Mesendoderm (in vitro differentiated cells): ENCODE measurements around the gene HOXD10.

Experiments used
- DNase-seq: peaks from one replicate; pipeline ENCODE4 v3.0.0; 2013
- H2AK5ac ChIP-seq: 2 replicates; pipeline ENCODE4 v1.6.1; 2013; ENCODE audit warnings: low read length, inconsistent platforms
- H2BK120ac ChIP-seq: 2 replicates; pipeline ENCODE4 v1.6.1; 2013; ENCODE audit warnings: low read depth, mild to moderate bottlenecking, low read length, moderate library complexity, mixed read lengths
- H2BK15ac ChIP-seq: replicated peaks from 2 replicates; pipeline ENCODE4 v1.6.1; 2013; ENCODE audit warnings: low read depth, mild to moderate bottlenecking, moderate library complexity
- H2BK5ac ChIP-seq: 2 replicates; pipeline ENCODE4 v1.6.1; 2013; ENCODE audit warnings: low read length, inconsistent platforms
- H3K18ac ChIP-seq: 2 replicates; pipeline ENCODE4 v1.6.1; 2013; ENCODE audit warnings: mild to moderate bottlenecking, low read length, mixed read lengths
- H3K23ac ChIP-seq: one replicate; pipeline ENCODE4 v1.6.1; 2013; ENCODE audit warnings: low read length
- H3K27ac ChIP-seq: 2 replicates; pipeline ENCODE4 v1.5.1; 2013; ENCODE audit warnings: low read depth, mild to moderate bottlenecking, inconsistent platforms, low read length, moderate library complexity
- H3K27me3 ChIP-seq: 2 replicates; pipeline ENCODE4 v1.6.1; 2013; ENCODE audit warnings: low read length, control low read depth, mild to moderate bottlenecking, inconsistent platforms; ENCODE audit not compliant: insufficient read depth, poor library complexity
- H3K36me3 ChIP-seq: 2 replicates; pipeline ENCODE4 v1.6.1; 2013; ENCODE audit warnings: low read length, inconsistent platforms; ENCODE audit not compliant: control insufficient read depth, insufficient read depth
- H3K4ac ChIP-seq: one replicate; pipeline ENCODE4 v1.6.1; 2013; ENCODE audit warnings: low read depth, mild to moderate bottlenecking, low read length, moderate library complexity
- H3K4me1 ChIP-seq: 2 replicates; pipeline ENCODE4 v1.6.1; 2013; ENCODE audit warnings: low read depth, low read length, inconsistent platforms; ENCODE audit not compliant: control insufficient read depth
- H3K4me2 ChIP-seq: 2 replicates; pipeline ENCODE4 v1.6.1; 2013; ENCODE audit warnings: low read length
- H3K4me3 ChIP-seq: 2 replicates; pipeline ENCODE4 v1.5.1; 2013; ENCODE audit warnings: mild to moderate bottlenecking, low read length
- H3K56ac ChIP-seq: one replicate; pipeline ENCODE4 v1.6.1; 2013; ENCODE audit warnings: low read length
- H3K79me1 ChIP-seq: 2 replicates; pipeline ENCODE4 v1.6.1; 2013; ENCODE audit warnings: low read length, inconsistent platforms
- H3K79me2 ChIP-seq: 2 replicates; pipeline ENCODE4 v1.6.1; 2013; ENCODE audit warnings: mild to moderate bottlenecking, low read length; ENCODE audit not compliant: control insufficient read depth, insufficient read depth
- H3K9ac ChIP-seq: 2 replicates; pipeline ENCODE4 v1.6.1; 2013; ENCODE audit warnings: low read length, inconsistent platforms
- H4K5ac ChIP-seq: one replicate; pipeline ENCODE4 v1.6.1; 2013; ENCODE audit warnings: low read length
- H4K8ac ChIP-seq: one replicate; pipeline ENCODE4 v1.6.1; 2013; ENCODE audit warnings: low read depth, mild to moderate bottlenecking, control low read depth, low read length, moderate library complexity
- WGBS: extraction: QIAGEN DNeasy Blood & Tissue Kit; methylation state at CpG from one replicate; pipeline ENCODE4 v1.1.7; 2013; ENCODE audit warnings: low lambda C conversion rate, missing lambda C conversion rate; ENCODE audit not compliant: insufficient coverage; ENCODE audit errors: extremely low coverage; 5-methylcytosine and 5-hydroxymethylcytosine counted together

Gene HOXD10

DNA sequence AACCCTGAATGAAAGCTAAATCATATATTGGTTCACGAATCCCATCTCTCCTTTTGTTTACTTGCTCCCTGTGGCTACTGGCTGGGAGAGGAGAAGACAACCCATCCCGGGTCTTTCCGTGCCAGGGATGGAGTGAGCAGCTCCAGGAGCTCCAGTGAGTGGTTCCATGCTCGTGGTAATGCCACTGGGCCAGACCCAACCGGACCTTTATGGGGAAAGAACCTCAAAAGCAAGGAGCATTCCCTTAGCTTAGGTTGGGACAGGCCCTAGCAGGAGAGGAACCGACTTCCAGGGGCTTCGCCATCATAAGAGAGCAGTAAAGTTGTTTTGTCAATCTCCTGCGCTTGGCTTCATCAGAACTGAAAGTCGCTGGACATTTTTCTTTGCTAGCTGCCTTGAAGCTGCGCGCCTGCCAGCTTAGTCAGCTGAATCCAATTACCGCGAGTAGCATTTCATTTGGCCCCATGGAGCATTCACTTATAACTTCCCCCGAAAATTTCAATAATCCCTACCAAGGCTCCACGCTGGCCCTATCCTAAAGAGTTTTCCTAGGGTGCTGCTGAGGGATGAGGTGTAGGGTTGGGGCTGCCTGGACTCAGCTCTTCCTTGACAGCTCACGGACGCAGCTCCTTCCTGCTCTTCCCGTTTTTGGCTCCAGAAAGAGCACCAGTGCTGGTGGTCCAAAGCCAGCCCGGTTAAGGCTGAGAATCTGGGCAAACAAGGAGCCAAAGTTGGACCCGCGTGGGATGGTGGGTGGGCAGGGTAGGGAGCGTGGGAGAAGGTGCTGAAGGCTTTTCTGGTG is 45.4 kb downstream of the HOXD10 start:
- WGBS = no CpG with 5 or more reads among the region's 22 CpGs
- H3K4me3 ChIP-seq = no peak overlapping the region
- H2BK5ac ChIP-seq = no peak overlapping the region
- H3K56ac ChIP-seq = no peak overlapping the region
- H3K4me1 ChIP-seq = peaks cover 3% of the 10 kb centered on the region
- no peak overlapping the region for H3K18ac ChIP-seq
- H3K79me2 ChIP-seq = no peaks in the 10 kb centered on the region
- no peak for DNase-seq
- no peak overlapping the region for H2BK120ac ChIP-seq
- no peak overlapping the region for H2BK15ac ChIP-seq
- no peak overlapping the region for H4K8ac ChIP-seq
- H3K36me3 ChIP-seq = no peaks in the 10 kb centered on the region
- H3K23ac ChIP-seq = no peak overlapping the region
- H3K9ac ChIP-seq = no peak overlapping the region
- H3K4ac ChIP-seq = no peak overlapping the region
- peaks cover 90% of the 10 kb centered on the region for H3K27me3 ChIP-seq
- no peak overlapping the region for H4K5ac ChIP-seq
- H2AK5ac ChIP-seq = no peak overlapping the region
- no peak overlapping the region for H3K27ac ChIP-seq
- H3K4me2 ChIP-seq = no peak overlapping the region
- no peaks in the 10 kb centered on the region for H3K79me1 ChIP-seq

- no peak overlapping the region for H3K56ac ChIP-seq
- no peak overlapping the region for H3K23ac ChIP-seq
- no peak overlapping the region for H2AK5ac ChIP-seq
- H3K4ac ChIP-seq = no peak overlapping the region
- H3K27ac ChIP-seq = no peak overlapping the region
- H3K9ac ChIP-seq = no peak overlapping the region
- DNase-seq = no peak
- H2BK15ac ChIP-seq = no peak overlapping the region
- no peak overlapping the region for H2BK120ac ChIP-seq
- H3K18ac ChIP-seq = no peak overlapping the region
- H2BK5ac ChIP-seq = no peak overlapping the region
- H4K5ac ChIP-seq = no peak overlapping the region
- H3K79me1 ChIP-seq = no peaks in the 10 kb centered on the region
- peaks cover 3% of the 10 kb centered on the region for H3K4me1 ChIP-seq
- H3K79me2 ChIP-seq = no peaks in the 10 kb centered on the region
- peaks cover 88% of the 10 kb centered on the region for H3K27me3 ChIP-seq
- no peak overlapping the region for H4K8ac ChIP-seq
- no CpG with 5 or more reads among the region's 29 CpGs for WGBS
- no peak overlapping the region for H3K4me2 ChIP-seq
- H3K4me3 ChIP-seq = no peak overlapping the region
- no peaks in the 10 kb centered on the region for H3K36me3 ChIP-seq
Observed at GRCh38 chr2:176162911-176163671, 46.5 kb downstream of the HOXD10 start.

- Histone ChIP-seq H3K4me1 (peaks cover 3% of the 10 kb centered on the region), H3K9ac (no peak overlapping the region), H3K23ac (no peak overlapping the region), H3K79me1 (no peaks in the 10 kb centered on the region), H2BK5ac (no peak overlapping the region), H3K4ac (no peak overlapping the region), H3K79me2 (no peaks in the 10 kb centered on the region), H3K36me3 (no peaks in the 10 kb centered on the region), H3K4me3 (no peak overlapping the region), H4K5ac (no peak overlapping the region), H3K4me2 (no peak overlapping the region), H2BK15ac (no peak overlapping the region), H4K8ac (no peak overlapping the region), H3K27ac (no peak overlapping the region), H3K18ac (no peak overlapping the region), H2AK5ac (no peak overlapping the region), H2BK120ac (no peak overlapping the region), H3K27me3 (peaks cover 84% of the 10 kb centered on the region), H3K56ac (no peak overlapping the region)
- DNase-seq = no peak
- WGBS = no CpG with 5 or more reads among the region's 12 CpGs
Observed at GRCh38 chr2:176163672-176164056, 47.1 kb downstream of the HOXD10 start.

GRCh38 chr2:176164201-176164600 is 47.6 kb downstream of the HOXD10 start:
- no peak for DNase-seq
- Histone ChIP-seq H4K8ac (no peak overlapping the region), H3K27ac (no peak overlapping the region), H3K56ac (no peak overlapping the region), H3K4me2 (no peak overlapping the region), H3K9ac (no peak overlapping the region), H3K36me3 (no peaks in the 10 kb centered on the region), H3K27me3 (peaks cover 87% of the 10 kb centered on the region), H4K5ac (no peak overlapping the region), H2BK15ac (no peak overlapping the region), H3K18ac (no peak overlapping the region), H2BK120ac (no peak overlapping the region), H3K4ac (no peak overlapping the region), H3K79me1 (no peaks in the 10 kb centered on the region), H3K79me2 (no peaks in the 10 kb centered on the region), H2AK5ac (no peak overlapping the region), H3K4me1 (peaks cover 3% of the 10 kb centered on the region), H3K23ac (no peak overlapping the region), H2BK5ac (no peak overlapping the region), H3K4me3 (no peak overlapping the region)
- WGBS = no CpG with 5 or more reads among the region's 13 CpGs

- H2AK5ac ChIP-seq = no peak overlapping the region
- DNase-seq = peak; percentile 34
- no peak overlapping the region for H3K4ac ChIP-seq
- H3K4me2 ChIP-seq = no peak overlapping the region
- no peaks in the 10 kb centered on the region for H3K4me1 ChIP-seq
- no peaks in the 10 kb centered on the region for H3K36me3 ChIP-seq
- no peak overlapping the region for H3K23ac ChIP-seq
- no peak overlapping the region for H3K9ac ChIP-seq
- H2BK120ac ChIP-seq = no peak overlapping the region
- no peak overlapping the region for H4K5ac ChIP-seq
- no peak overlapping the region for H2BK5ac ChIP-seq
- H4K8ac ChIP-seq = no peak overlapping the region
- H3K79me2 ChIP-seq = no peaks in the 10 kb centered on the region
- H3K27me3 ChIP-seq = peaks cover 87% of the 10 kb centered on the region
- H3K4me3 ChIP-seq = no peak overlapping the region
- WGBS = no CpG with 5 or more reads among the region's 52 CpGs
- H3K56ac ChIP-seq = peak overlapping the region; percentile 25
- H2BK15ac ChIP-seq = no peak overlapping the region
- no peak overlapping the region for H3K27ac ChIP-seq
- H3K79me1 ChIP-seq = no peaks in the 10 kb centered on the region
- no peak overlapping the region for H3K18ac ChIP-seq
Observed at GRCh38 chr2:176164611-176165369, 48.2 kb downstream of the HOXD10 start.
